Astrocyte of the cerebellum (primary cell): ENCODE data around the gene THSD4.

ENCODE experiments used
- DNase-seq: peaks from one replicate; pipeline ENCODE4 v3.0.0-alpha.2; 2011; ENCODE audit warnings: low read depth
- H3K4me3 ChIP-seq: 2 replicates; pipeline ENCODE4 v1.5.1; 2011; ENCODE audit warnings: mild to moderate bottlenecking, low read depth, low read length, moderate library complexity
- CTCF ChIP-seq: IDR thresholded peaks from 2 replicates; pipeline ENCODE4 v1.5.1; 2012; ENCODE audit warnings: low read length, low read depth, moderate library complexity, mild to moderate bottlenecking; ENCODE audit errors: missing control alignments
- in situ Hi-C: cut with HindIII; loops from 2 replicates; pipeline ENCODE4 v1.10.0; 2017; ENCODE audit warnings: low sequenced_read_pairs

The THSD4 gene

GRCh38 chr15:71458089-71458660, 342.9 kb downstream of the THSD4 start:
- TF ChIP-seq CTCF = no peak
- H3K4me3 ChIP-seq = no peak overlapping the region
- in situ Hi-C loops = no loop called here
- DNase-seq = no peak

- no peak for TF ChIP-seq CTCF
- H3K4me3 ChIP-seq = no peak overlapping the region
- DNase-seq = no peak
- in situ Hi-C loops = no loop called here
Measured at GRCh38 chr15:71461748-71462147, 346.5 kb downstream of the THSD4 start.

DNA sequence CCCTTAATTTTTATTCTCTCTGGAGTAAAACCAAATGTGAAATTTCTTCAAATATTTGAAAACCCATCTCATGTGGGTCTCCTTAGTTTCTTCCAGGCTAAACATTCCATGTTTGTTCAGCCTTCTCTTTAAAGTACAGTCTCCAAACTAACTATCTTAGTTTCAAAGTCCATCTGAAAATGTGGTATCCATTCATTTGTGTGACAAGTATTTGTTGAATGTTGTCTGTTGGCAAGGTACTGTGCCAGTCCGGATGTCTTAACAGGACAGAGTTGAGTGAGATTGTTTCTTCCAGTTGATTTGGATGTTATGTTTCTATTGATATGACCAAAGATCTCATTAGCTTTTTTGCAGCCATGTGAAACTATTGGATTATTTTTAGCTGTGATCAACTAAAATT, 347.4 kb downstream of the THSD4 start:
- H3K4me3 ChIP-seq = no peak overlapping the region
- no peak for TF ChIP-seq CTCF
- in situ Hi-C loops = no loop called here
- no peak for DNase-seq

DNA sequence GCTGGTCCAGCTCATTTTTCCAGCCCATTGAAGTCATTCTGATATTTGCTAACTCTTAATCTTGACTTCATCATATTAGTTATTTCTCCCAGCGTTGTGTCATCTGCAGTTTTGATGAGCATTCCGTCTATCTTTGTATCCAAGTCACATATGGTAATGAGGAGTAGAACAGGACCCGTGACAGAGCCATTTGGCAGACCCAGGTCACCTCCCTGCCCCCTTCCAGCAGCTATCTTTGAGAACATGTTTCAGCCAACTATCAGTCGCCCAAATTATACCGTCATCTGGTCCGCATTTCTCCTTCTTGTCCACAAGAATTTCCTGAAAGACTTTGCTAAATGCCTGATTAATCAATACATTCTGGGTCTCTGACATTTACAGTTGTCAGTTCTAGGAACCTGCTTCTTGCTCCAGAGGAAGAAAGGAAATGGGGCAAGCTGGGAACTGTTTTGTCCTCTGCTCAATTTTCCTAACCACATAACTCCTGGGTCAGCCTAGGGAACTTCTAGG, 347.9 kb downstream of the THSD4 start:
- no peak for TF ChIP-seq CTCF
- no peak for DNase-seq
- in situ Hi-C loops = no loop called here
- no peak overlapping the region for H3K4me3 ChIP-seq

- in situ Hi-C loops = no loop called here
- no peak for DNase-seq
- no peak overlapping the region for H3K4me3 ChIP-seq
- TF ChIP-seq CTCF = no peak
Measured at GRCh38 chr15:71465131-71465955, 350.1 kb downstream of the THSD4 start.

DNA sequence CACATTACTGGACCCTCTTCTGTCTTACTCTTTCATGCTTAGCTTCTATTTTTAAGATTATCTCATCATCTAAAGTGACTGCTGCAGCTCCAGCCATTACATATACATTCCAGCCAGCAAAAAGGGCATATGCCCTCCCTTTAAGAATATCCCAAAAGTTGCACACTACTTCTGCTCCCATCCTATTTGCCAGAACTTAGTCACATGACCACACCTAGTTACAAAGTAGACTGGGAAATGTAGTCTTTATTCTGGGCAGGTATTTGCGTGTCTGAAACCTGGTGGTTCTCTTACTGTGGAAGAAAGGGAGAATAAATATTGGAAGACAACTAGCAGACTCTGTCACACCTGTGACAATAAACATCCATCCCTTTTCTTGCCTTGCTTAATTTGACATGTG, 353.4 kb downstream of the THSD4 start:
- H3K4me3 ChIP-seq = no peak overlapping the region
- DNase-seq = no peak
- in situ Hi-C loops = no loop called here
- TF ChIP-seq CTCF = no peak
